Loucy (cell line): ENCODE results near the gene UBE2U.
"Not testable (repeated sequence)": the region's sequence is repeated elsewhere in the genome, so short reads cannot be mapped to it uniquely, and the experiment has no call there.

ENCODE experiments used
- CTCF ChIP-seq: fragments of 200-600 bp; sonication (generic); conservative IDR thresholded peaks from 2 replicates; pipeline ENCODE4 v1.5.1; 2014; ENCODE audit warnings: mild to moderate bottlenecking, antibody characterized with exemption, low read length
- EZH2phosphoT487 ChIP-seq: fragments of 200-600 bp; IDR thresholded peaks from 2 replicates; pipeline ENCODE4 v1.6.1; 2018; ENCODE audit warnings: antibody characterized with exemption, mild to moderate bottlenecking, moderate library complexity, borderline replicate concordance

- not testable (repeated sequence) for TF ChIP-seq CTCF, EZH2phosphoT487
Measured at GRCh38 chr1:64257233-64257632, 53.8 kb downstream of the UBE2U start.
